Daoy (cell line): Measurements from ENCODE around the gene NSFL1C. TPM values are rescaled to one million over a fixed set of nuclear protein-coding genes. Genes with fewer than 3 reads are reported as not detected.

ENCODE experiments used
- DNase-seq: peaks from one replicate; pipeline ENCODE4 v3.0.0-alpha.2; 2015; ENCODE audit warnings: low read depth
- total RNA-seq: library from RNA; depleted of rRNA; stranded (reverse); fragments of >200 nt; shearing (Covaris generic); gene quantifications from 2 replicates; pipeline ENCODE4 v1.2.3, GENCODE V29; 2014

NSFL1C gene
- total RNA-seq, 1 experiment from 2014 or later = 54.2 TPM

DNA sequence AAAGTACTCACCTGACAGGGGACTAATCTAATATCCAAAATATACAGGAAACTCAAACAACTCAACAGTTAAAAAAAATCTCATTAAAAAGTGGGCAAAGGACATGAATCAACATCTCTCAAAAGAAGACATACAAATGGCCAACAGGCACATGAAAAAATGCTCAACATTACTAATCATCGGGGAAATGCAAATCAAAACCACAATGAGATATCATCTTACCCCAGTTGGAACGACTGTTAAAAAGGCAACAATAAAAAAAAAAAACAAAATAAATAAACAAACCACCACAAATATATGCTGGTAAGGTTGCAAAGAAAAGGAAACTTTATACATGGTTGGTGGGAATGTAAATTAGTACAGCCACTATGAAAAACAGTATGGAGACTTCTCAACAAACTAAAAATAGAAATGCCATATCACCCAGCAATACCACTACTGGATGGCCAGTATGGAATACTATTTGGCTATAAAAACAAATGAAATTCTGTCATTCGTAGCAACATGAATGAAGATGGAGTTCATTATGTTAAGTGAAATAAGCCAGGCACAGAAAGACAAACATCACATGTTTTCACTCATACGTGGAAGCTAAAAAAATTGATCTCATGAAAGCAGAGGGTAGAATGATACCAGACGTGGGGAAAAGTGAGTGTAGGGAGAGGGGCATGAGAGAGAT, 17.9 kb upstream of the NSFL1C start:
- peak; percentile 39 for DNase-seq

DNA sequence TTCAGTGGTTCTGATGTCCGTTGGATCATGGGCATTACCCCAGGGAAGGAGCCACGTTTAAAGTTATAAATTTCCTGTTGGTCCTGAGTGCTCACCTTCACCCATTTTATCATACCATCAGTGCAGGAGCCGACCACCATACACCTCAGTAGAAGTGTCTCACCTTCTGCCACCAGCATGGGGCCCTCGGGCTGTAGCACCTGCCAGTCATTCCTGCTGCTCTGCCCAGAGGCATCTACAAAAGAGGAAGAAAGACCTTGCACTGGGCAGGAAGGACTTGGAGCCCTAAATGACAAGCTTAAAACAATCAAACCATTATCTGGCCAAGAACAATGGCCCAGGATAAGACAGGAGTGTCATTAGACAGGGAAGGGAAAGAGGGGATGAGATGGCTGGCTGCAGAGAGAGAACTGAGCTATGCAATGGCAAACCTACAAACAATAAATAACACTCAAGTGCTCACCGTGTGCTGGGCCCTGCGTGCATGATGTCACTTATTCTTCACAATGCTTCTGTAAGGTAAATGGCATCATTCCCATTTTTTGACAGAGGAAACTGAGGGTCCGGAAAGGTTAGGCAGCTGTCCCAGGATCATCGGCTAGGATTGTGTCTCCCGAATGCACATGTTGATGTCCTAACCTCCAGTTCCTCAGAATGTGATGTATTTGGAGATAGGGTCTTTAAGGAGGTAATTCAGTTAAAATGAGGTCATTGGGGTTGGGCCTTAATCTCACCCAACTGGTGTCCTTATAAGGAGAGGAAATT, 13.4 kb upstream of the NSFL1C start:
- no peak for DNase-seq

DNA sequence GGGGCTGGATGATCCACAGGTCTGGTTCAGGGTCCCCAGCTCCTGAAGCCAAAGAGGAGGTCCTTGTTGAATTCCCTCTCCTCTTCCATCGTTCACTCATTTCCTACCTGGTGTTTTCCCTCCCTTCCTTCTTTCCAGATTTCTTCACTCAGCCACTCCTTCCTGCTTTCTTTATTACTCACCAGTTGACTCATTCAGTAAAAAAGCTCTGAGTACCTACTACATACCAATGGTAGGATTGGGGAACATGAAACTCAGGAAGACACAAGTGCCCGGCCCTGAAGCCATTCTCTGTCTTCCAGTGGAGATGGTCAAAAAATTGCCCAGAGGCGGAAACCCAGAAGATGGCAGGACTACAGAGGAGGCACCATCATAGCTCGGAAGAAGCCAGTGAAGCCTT, 11.9 kb upstream of the NSFL1C start:
- DNase-seq = peak; percentile 69

DNA sequence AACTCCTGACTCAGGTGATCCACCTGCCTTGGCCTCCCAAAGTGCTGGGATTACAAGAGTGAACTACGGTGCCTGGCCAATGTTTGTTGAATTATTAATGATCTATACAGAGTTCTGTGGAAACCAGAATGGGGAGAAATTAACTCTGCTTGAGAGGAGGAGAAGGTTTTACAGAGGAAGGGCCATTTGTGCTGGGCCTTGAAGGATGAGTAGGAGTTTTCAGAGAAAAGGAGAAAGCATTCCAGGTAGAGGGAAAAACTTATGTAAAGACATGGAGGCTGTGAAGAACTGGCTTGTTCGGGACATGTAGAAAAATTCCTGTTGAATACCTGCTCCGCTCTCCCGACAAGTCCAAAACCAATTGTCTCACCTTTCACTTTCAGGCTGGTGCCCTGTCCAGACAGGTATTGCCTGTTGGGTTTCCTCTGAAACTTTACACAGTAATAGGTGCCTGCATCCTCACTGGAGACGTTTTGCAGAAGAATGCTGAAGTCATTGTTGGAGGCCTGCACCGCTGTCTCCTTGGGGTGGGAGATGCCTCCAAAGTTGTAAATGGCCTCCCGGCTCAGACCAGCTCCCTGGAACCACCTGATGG, 11.3 kb upstream of the NSFL1C start:
- no peak for DNase-seq

DNA sequence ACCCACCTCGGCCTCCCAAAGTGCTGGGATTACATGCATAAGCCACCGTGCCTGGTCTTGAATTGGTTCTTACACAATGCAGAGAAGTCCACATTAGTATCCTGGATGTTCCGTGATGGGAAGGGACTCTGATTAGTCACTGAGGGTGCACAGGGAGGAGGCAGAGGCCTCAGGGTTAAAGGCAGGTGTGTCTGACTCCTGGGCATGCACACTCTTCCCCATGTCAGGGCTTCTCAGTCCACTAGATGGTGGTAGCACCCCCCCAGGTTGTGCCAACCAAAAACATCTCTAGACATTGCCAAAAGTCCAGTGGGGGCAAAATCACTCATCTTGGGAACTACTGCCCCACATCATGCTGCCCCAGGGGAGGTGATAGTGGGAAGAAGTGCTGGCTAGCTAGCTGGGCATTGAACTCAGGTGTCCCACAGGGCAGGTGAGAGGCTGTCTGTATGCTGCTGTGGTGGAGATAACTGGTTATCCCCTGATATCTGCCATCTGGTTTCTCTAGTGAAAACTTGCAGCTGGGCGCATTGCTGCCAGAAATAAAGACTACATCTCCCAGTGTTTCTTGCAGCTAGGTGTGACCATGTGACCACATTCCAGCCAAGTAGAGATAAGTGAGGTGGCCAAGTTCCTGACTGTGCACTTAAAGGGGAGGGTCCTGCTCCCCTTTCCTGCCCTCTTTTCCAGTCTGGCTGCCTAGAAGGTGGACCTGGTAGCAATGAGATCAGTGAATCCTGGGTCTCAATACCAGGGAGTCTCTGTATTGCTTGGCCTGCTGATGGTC, 8.4 kb upstream of the NSFL1C start:
- no peak for DNase-seq

DNA sequence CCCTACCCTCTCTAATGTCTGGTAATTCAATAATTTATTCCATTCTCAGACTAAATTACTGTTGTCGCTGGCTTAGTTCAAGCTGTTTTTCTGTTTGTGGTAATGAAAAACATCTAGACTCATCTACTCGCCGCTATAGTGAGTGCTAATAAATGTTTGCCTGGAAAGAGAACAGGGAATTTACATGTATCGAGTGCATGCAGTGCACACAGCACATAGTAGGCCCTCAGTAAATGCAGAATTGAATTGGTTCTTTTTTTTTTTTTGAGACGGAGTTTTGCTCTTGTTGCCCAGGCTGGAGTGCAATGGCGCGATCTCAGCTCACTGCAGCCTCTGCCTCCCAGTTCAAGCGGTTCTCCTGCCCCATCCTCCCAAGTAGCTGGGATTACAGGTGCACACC, 7.7 kb upstream of the NSFL1C start:
- DNase-seq = no peak

DNA sequence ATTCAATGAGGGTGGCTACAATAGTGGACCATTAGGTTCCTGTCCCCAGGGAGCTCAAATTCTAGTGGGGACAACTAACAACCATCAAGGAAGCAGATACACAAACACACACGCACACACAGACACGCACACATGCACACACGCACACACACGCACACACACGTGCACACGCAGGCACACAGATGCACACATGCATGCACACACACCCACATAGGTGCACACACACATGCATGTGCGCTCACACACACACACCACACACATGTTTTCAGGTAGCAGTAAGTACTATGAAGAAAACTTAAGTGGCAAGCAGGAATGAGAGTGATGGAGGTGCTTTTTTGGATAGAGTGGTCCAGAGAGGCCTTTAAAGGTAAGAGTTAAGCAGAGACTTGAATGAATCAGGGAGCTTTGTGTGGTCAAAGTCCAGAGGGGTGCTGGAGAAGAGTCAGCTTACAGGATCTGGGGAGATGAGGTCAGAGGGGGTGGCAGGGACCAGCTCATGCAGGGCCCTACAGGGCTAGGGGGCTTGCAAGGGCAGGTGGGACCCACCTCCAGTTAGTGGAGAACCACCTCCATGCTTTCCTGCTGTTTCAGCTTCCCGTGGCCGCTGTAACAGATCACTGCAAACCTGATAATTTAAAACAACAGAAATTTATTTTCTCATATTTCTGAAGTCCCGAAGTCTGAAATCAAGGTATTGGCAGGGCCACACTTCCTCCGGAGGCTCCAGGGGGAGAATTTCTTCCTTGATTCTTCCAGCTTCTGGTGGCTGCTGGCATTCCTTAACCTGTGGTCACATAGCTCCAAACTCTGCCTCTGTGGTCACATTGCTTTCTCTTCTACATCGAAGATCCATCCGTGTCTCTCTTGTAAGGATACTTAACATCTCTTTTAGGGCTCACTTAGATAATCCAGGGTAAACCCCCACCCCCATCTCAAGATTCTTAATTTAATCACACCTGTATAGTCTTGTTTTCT, 6.9 kb upstream of the NSFL1C start:
- no peak for DNase-seq

DNA sequence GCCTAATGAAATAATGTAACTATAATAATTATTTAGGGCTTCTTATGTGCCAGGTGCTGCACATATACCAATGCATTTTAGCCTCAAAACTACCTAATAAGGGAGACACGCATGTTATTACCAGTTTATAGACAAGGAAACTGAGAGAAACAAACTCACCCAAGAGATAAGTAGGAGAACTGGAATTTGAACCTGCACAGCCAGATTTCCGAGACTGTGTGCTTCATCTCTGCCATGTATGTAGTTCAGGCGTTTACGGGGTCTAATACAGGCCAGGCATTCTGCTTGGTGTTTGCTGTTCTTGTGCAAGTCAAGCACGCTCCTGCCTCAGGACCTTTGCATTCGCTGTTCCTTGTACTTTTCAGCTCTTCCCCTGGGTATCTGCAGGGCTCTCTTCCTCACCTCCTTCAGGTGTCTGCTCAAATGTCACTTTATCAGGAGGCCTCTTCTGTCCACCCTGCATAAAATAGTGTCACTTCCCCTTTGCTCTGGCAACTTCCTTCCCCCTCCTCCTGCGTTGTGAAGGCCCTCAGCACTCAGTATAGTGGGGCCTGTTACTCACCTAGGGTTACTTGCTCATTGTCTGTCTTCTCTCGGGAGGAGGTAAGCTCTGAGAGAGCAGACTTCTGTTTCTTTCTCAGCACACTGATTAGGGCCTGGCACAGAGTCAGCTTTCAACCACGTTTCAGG, 6.1 kb upstream of the NSFL1C start:
- no peak for DNase-seq

DNA sequence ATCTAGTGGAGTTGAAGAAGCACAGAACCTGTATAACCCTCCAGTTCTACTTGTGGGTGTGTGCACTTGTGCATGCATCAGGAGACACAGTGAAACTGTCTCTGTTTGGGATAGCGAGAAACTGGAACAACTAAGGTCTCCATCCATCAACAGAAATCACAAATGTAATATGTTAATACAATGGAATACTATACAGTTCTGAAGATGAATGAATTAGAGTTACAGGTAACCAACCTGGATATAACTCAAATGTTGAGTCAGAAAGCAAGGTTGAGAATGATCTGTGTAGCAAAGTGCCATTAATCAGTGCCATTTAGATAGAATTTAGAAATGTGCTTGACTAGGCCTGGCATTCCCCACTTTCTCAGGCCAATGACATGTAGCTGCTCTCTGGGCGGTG, 4.6 kb upstream of the NSFL1C start:
- DNase-seq = no peak

DNA sequence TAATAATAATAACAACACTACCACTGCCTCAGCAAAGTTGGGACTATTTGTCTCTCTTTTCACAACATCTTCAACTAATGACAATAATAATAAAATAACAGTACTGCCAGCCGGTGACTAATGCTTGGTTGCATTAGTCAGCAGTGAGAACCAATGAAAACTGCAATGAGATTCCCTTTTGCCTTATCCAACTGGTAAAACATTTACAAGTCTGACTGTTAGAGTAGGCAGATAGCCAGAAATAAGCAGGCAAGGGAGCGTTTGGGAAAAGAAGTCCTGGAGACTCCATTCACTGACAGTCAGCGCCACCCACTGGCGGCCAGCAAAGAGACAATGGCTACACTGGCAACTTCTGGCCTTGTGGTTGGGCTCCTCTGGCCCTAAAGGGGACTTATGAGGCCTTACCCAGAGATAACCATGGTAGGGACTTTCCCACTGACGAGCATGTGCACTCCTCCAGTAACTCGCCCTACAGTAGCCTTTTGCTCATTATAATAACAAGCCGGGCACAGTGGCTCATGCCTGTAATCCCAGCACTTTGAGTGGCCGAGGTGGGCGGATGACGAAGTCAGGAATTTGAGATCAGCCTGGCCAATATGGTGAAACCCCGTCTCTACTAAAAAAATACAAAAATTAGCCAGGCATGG, 3.4 kb upstream of the NSFL1C start:
- peak; percentile 99 for DNase-seq

DNA sequence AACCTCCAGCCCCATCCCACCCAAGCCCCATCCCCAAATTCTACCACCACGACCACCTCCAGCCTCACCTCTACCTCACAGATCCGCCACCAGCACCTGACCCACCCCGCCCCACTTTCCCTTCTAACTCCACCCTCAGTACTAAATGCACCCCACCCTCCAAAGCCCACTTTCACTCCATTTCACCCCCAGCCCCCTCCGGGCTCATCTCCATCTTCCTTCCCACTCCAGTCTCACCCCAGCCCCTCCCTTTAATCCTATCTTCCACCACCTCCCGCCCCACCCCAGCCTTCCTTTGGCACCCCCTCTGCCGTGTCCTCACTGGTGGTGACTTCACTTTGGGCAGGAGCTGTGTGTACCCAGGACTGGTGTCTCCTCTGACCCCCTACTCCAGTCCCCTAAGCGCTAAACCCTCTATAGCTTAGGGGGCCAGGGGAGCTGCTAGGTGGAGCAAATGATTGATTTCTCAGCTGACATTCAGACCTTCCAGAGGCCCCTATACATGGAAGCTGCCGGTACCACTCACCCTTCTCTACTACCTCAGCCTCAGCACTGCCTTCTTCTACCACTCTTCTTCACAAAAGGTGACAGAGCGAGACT, 2.8 kb upstream of the NSFL1C start:
- no peak for DNase-seq

DNA sequence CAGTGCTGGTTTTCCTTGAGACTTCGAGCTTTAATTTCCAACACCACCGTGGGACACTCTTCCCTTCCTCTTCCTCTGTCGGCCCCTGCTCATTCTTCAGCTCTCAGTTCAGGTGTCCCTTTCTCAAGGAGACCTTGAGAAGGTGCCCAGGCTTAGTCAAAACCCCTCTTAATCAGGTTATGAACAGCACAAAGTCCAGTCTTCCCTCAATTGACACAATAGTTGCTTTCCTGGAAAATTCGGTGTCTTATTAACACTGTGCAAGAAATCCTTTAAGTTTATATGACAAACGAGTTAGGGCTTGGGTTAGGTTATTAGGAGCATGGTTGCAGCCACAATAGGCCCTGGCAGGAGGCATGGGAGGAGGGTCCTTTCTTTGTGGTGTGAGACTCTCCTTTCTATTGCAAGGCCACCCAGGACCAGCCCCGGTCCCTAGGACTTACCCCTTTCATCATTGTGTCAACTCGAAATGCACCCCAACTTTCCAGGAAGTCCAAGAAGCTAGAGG, 1.5 kb upstream of the NSFL1C start:
- no peak for DNase-seq

DNA sequence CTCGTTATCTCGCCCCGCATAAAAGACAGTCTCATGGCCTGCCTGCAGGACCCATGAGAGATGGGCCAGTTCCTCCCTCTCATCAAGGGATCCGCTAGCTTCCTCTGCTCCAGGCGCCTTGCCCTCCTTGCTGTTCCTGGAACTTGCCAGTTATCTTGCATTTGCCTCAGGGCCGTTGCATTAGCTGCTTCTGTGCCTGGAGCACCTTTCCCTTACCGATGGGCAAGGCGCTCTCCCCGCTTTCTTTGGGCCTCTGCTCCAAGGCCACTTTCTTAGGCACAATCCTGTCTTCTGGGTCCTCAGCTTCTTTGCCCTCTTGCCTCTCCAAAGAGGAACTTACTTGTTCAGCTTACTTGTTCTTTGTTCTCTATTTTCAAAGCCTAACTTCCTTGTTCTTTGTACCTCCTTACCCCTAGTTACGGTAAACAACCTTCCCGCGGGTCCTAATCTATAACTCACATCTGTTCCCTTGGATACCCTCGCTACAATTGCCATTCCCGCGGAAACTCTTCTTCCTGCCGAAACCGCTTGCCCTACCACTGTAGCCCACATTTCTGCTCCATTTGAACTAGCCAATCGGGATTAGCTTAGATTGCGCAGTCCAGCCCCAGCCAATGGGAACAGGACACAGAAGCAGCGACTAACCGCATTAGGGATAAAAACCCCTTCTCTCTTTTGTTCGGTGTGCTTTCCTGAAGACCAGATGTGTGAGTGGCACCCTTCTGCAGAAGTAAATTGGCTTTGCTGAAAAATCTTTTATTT, 887 bp upstream of the NSFL1C start:
- no peak for DNase-seq

DNA sequence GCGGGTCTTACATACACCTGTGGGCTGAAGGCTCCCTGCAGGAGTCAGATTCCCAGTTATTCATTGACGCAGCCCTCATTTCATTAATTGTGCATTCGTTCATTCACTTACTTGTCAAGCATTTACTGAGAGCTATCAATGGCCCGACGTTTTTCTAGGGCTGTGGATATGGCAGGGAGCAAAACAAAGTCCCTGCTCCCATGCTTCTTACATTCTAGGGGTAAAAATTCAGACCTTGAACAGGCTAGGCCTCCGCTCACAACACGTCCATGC, 369 bp upstream of the NSFL1C start:
- DNase-seq = no peak

DNA sequence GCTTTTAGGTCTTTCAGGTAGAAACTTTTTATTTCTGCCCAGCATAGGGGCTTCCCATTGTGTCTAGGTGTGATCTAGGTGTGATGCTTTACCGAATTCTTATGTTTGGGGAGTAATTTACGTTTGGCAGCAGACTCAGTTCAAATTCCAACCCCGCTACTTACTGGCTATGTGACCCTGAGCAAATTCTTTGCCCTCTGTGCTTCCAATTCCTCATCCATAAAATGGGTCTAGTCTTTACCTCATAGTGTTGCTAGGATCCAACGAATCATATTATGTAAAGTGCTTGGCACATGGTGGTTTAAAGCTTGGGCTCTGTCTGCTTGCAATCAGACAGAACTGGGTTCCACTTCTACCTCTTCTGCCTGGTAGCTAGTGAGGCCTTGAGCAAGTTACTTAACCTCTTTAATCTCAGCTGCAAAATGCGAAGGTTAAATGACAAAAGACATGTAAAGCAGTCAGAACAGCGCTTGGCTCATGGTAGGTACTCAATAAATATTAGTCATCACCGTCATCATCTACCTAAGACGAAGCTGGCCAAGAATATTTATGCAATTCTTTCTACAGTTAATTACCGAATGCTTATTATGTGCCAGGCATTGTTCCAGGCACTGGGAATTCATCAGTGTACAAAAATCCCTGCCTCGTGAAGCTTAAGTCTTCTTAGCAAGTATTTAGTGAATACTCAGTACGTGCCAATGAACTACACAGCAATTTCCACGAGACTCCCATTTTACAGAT, 1.0 kb downstream of the NSFL1C start:
- no peak for DNase-seq

DNA sequence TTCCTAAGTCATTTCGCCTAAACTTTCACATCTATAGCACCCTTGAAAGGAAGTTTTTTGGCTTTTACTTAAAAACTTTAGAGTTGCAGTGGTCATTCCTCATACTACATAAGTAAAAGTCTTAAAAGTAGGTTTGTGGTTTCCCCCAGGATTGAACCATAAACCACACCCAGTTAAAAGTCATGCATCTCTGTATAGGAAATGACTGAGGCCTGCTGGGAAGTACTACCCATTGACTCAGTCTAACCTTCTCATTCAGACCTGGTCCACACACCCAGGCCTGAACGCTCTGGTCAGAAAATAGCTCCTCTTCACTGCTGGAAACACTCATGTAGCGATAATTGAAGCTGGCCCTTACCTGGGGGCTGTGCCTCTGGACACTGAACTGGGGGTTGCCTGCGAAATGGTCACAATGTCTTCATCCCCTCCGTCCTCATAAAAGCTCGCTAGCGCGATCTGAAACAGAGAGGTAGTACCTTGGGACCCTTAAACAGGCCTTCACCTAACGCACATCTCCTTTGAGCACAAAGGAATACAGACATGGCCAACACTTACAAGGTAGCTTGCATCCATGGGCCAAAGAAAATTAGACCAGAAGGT, 2.6 kb downstream of the NSFL1C start:
- no peak for DNase-seq

DNA sequence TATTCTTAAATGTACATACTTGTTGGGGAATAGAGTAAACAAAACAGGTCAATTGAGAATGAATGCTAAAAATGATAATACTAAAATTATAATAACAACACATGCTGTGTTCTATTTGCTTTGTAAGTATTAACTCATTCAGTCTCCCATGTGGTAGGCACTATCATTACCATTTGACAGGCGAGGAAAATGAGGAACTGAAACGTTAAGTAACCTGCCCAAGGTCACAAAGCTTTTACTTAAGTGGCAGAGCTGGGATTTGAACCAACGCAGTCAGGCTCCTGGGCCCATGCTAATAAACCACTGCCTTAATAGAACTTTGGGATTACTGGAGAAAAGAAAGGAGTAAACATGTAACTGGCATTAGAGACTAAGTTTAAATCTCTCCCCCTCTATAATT, 3.8 kb downstream of the NSFL1C start:
- no peak for DNase-seq

DNA sequence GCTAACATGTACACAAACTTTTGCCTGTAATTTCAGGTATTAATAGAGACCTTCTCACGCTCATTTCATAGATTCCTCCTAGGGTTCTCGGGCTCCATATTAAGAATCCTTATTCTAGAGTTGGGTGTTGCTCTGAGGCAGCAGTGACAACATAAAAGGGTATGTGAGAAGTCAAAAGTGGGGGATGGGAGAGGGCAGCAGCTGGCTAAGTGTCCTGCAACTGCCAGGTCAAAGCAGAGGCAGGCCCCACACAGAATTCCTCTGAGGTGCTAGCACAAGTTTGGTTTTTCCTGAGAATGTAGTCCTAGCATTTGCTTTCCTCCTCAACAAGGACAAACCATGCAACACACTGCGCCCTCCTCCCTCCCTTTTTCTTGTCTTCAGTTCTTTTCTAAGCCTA, 4.6 kb downstream of the NSFL1C start:
- DNase-seq = no peak
